Measurements from ENCODE around the gene NR1D1.

GRCh38 chr17:40111221-40112128, 11.1 kb upstream of the NR1D1 start:
- peak; percentile 84 to 96 (median 91) for TF ChIP-seq CTCF (IDR thresholded peaks at IDR 0.05)
- peak in 1 of 2 donors; percentile 48 for TF ChIP-seq POLR2A (IDR thresholded peaks at IDR 0.05)
